Muscle of leg (tissue), 11 donors: ENCODE results near the gene PLCH2. TPM values are rescaled to one million over a fixed set of nuclear protein-coding genes. Genes with fewer than 3 reads are reported as not detected.
A peak's percentile ranks its signal among the peaks of the same experiment; 100 is the strongest.

Experiments
- DNase-seq: peaks from one replicate; pipeline ENCODE4 v3.0.0; 2013
- H3K27ac ChIP-seq: one replicate; pipeline ENCODE4 v1.5.1; 2013; ENCODE audit warnings: mild to moderate bottlenecking, low read length, control low read depth
- H3K27me3 ChIP-seq: one replicate; pipeline ENCODE4 v1.6.1; 2013; ENCODE audit warnings: low read length; ENCODE audit not compliant: control insufficient read depth, insufficient read depth
- H3K36me3 ChIP-seq: one replicate; pipeline ENCODE4 v1.6.1; 2013; ENCODE audit warnings: low read length; ENCODE audit not compliant: control insufficient read depth, insufficient read depth
- H3K4me1 ChIP-seq: one replicate; pipeline ENCODE4 v1.6.1; 2013; ENCODE audit warnings: low read length; ENCODE audit not compliant: control insufficient read depth, insufficient read depth
- H3K4me3 ChIP-seq: one replicate; pipeline ENCODE4 v1.5.1; 2013; ENCODE audit warnings: low read length, control low read depth
- H3K9me3 ChIP-seq: replicated peaks from 2 replicates; pipeline ENCODE4 v1.6.1; 2013; ENCODE audit warnings: low read depth, low read length; ENCODE audit not compliant: control insufficient read depth
- WGBS: methylation state at CpG from one replicate; pipeline ENCODE4 v1.1.5; 2013; ENCODE audit warnings: missing lambda C conversion rate; ENCODE audit not compliant: insufficient coverage; 5-methylcytosine and 5-hydroxymethylcytosine counted together
- polyA plus RNA-seq, 8 donors: library from polyadenylated mRNA; unstranded; fragments of 120-200 nt; gene quantifications; one replicate each; pipeline versions ENCODE4 v1.2.1 to v1.2.3, GENCODE V29; 2013; ENCODE audit warnings: inconsistent platforms in 1 of 8, low replicate concordance in 1 of 8; ENCODE audit not compliant: insufficient read length in 8 of 8, insufficient read depth in 1 of 8
- total RNA-seq: library from RNA; stranded (reverse); fragments of 120-200 nt; gene quantifications from one replicate; pipeline ENCODE4 v1.2.4, GENCODE V29; 2013

PLCH2 gene
- total and polyA plus RNA-seq, 9 donors, result 0.35 to 3.4 (median 0.75) TPM

DNA sequence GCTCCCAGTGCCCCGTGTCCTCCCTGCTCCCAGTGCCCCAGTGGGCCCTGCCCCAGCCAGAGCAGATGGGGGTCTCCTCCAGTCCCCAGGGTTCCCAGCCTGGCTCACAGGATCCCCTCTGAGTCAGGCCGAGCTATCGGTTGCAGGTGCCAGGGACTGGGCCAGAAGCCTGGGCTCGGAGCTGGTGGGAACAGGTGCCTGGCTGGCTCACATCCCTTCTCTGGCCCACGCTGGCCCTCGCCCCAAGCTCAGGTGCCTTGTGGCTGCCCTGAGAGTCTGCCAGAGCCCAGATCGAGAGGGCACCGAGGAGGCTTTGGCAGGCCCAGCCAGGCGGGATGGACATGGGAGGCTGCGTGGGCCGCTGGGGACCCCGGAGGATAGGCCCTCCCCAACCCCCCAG, 18.9 kb downstream of the PLCH2 start:
- no peak overlapping the region for H3K27ac ChIP-seq
- no peak for DNase-seq
- no peaks in the 10 kb centered on the region for H3K9me3 ChIP-seq
- peaks cover 23% of the 10 kb centered on the region for H3K27me3 ChIP-seq
- no peaks in the 10 kb centered on the region for H3K36me3 ChIP-seq
- WGBS, result 61% methylated on average over 8 of the region's 12 CpGs
- H3K4me3 ChIP-seq, result no peak overlapping the region
- peaks cover 26% of the 10 kb centered on the region for H3K4me1 ChIP-seq

DNA sequence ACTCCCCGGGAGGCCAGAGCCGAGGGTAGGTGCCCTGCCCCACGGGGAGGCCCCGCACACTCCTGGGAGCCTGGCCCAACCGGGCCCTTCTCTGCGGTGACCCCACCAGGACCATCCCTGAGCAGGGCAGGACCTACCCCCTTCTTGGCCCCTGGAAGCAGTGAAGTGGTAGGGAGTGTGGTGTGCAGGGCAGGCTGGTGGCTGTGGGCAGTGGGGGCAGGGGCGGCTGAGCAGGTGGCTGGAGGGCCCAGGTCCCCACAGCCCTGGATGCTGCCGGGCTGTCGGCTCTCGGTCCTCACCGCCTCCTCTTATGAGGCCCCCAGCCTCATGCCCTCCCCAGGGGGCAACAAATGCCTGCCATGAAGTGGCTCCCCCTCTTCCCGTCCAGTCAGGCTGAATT, 19.5 kb downstream of the PLCH2 start:
- WGBS, result 72% methylated on average over 3 of the region's 12 CpGs
- H3K27me3 ChIP-seq, result peaks cover 23% of the 10 kb centered on the region

DNA sequence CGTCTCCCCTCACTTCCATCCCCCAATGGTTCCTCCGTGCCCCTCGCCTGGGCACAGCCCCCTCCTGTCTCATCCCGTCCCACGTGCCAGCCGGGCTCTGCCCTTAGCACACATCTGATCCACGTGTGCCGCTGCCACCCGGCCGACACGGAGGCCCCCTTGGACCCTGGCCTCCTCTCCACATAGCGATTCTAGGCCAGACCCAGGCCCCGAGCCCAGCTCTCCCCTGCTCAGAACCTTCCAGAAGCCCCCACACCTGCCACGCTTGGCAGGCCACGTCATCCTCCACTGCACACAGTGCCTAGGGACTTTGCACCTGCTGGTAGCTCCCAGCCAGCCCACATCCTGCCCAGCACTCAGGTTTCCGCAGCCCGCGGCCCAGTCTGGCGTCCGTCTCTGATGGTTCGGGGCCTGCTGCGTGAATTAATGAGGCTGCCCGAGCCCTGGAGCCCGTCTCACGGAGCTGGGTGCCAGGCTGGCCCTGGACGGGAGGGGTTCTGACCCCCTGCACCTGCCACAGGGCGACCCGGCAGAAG, 20.1 kb downstream of the PLCH2 start:
- 66% methylated on average over 23 of the region's 28 CpGs for WGBS
- no peak overlapping the region for H3K4me3 ChIP-seq
- no peak overlapping the region for H3K27ac ChIP-seq
- DNase-seq, result no peak
- H3K4me1 ChIP-seq, result peaks cover 36% of the 10 kb centered on the region
- H3K36me3 ChIP-seq, result no peaks in the 10 kb centered on the region
- H3K9me3 ChIP-seq, result no peaks in the 10 kb centered on the region
- H3K27me3 ChIP-seq, result peaks cover 23% of the 10 kb centered on the region

More for the DNA sequence above, 19.5 kb downstream of the PLCH2 start:
- Histone ChIP-seq H3K4me3 (no peak overlapping the region), H3K9me3 (no peaks in the 10 kb centered on the region), H3K27ac (no peak overlapping the region), H3K36me3 (no peaks in the 10 kb centered on the region), H3K4me1 (peaks cover 32% of the 10 kb centered on the region)
- no peak for DNase-seq

DNA sequence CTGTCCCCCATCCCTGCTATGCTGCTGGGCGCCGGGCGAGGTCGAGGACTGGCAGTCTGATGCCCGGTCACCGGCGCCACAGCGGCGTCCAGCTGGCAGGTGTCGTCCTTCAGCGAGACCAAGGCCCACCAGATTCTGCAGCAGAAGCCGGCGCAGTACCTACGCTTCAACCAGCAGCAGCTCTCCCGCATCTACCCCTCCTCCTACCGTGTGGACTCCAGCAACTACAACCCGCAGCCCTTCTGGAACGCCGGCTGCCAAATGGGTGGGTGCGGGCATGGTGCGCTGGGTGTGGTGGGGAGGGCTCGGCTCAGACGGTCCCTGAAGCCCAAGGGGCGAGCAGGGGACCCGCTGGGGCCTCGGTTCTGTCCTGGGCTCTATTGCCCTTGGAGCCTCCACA, 20.7 kb downstream of the PLCH2 start:
- H3K27me3 ChIP-seq, result peaks cover 21% of the 10 kb centered on the region
- H3K9me3 ChIP-seq, result no peaks in the 10 kb centered on the region
- 84% methylated on average over 11 of the region's 26 CpGs for WGBS
- H3K4me3 ChIP-seq, result no peak overlapping the region
- H3K36me3 ChIP-seq, result no peaks in the 10 kb centered on the region
- H3K27ac ChIP-seq, result no peak overlapping the region
- peaks cover 41% of the 10 kb centered on the region for H3K4me1 ChIP-seq
- no peak for DNase-seq

DNA sequence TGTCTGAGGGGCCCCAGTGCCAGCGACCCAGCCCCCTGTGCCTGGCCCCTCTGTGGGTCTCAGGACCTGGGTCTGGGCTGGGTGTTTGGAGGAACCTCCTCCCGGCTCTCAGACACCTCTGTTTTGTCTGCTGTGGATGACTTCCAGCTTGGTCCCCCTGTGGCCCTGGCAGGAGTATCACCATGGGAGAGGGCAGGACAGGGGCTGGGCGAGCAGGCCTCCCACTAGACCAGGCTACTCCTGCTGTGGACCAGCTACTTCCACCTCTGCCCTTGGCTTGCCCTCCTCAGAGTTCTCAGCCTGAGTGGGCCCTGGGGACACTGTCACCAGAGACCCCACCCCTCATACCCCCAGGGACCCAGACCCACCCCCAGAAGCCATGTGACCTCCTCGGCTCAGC, 21.8 kb downstream of the PLCH2 start:
- WGBS, result 35% methylated on average over 3 of the region's 4 CpGs
- H3K4me3 ChIP-seq, result no peak overlapping the region
- H3K4me1 ChIP-seq, result peaks cover 52% of the 10 kb centered on the region
- H3K36me3 ChIP-seq, result no peaks in the 10 kb centered on the region
- H3K9me3 ChIP-seq, result no peaks in the 10 kb centered on the region
- no peak overlapping the region for H3K27ac ChIP-seq
- no peak for DNase-seq
- H3K27me3 ChIP-seq, result peaks cover 17% of the 10 kb centered on the region

DNA sequence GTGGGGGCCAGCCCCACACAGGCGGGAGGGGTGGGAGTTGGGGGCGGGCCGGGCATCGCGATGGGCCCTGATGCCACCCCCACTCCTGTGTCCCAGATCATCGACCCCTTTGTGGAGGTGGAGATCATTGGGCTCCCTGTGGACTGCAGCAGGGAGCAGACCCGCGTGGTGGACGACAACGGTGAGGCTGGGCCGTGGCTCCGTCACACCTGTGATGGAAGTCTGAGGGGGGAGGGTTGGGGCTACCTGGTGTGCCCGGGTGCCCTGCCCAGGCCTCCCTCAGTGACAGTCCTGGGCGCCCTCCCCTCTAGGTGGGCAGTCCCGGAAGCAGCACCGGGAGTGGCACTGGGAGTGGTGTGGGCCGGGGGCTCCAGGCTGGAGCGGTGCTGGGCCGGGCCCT, 22.6 kb downstream of the PLCH2 start:
- peaks cover 59% of the 10 kb centered on the region for H3K4me1 ChIP-seq
- no peak overlapping the region for H3K4me3 ChIP-seq
- peaks cover 13% of the 10 kb centered on the region for H3K27me3 ChIP-seq
- H3K9me3 ChIP-seq, result no peaks in the 10 kb centered on the region
- 57% methylated on average over 14 of the region's 19 CpGs for WGBS
- no peak for DNase-seq
- H3K36me3 ChIP-seq, result no peaks in the 10 kb centered on the region
- H3K27ac ChIP-seq, result no peak overlapping the region

DNA sequence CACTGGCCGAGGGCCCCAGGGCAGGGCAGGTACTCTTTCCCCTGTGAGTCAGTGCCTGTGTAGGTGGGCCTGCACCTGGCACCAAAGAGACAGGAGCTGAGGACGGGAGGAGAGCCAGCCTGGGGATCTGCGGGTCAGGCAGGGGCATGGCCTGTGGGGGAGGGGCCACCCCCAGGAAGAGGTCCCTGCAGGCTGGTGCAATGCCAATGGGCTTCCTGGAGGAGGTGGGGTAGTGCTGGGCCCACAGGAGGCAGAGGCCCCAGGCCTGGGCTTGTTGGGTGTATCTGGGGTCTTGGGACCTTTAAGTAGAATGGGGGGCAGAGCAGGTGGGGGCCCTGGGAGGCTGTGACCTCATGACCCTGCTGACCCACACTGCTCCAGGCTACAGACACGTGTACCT, 23.2 kb downstream of the PLCH2 start:
- no peaks in the 10 kb centered on the region for H3K9me3 ChIP-seq
- WGBS, result 46% methylated on average over 3 of the region's 4 CpGs
- no peaks in the 10 kb centered on the region for H3K36me3 ChIP-seq
- H3K4me1 ChIP-seq, result peaks cover 63% of the 10 kb centered on the region
- DNase-seq, result no peak
- H3K27ac ChIP-seq, result no peak overlapping the region
- H3K27me3 ChIP-seq, result peaks cover 12% of the 10 kb centered on the region
- H3K4me3 ChIP-seq, result no peak overlapping the region

DNA sequence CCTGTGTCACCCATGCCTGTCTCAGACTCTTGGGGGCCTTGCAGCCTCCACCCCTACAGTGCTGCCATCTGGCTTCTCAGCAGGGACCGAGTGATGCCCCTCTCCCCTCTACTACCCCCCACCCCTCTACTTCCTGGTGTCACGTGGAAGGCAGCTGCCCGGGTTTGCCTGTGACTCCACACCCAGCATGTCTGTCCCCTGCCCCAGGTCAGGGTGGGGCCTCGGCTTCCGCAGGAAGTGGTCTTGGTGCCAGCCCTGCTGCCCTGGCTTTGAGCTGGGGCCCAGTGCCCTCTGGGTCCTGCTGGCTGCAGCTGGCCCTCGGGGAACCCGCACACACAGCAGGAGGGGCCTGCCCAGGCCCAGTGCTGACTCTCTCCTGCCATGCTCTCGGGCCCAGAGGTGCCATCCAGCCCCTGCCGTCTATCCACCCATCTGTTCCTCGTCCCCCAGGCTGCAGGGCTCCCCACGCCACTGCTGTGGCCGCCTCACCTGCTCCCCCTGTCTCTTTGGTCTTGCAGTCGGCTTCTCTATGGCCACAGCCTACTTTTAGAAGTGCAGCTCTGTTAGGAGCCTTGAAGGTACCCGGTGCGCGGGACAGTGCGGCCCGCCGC, 24.0 kb downstream of the PLCH2 start:
- Histone ChIP-seq H3K27me3 (peaks cover 10% of the 10 kb centered on the region), H3K9me3 (no peaks in the 10 kb centered on the region), H3K4me1 (peaks cover 66% of the 10 kb centered on the region), H3K27ac (no peak overlapping the region), H3K36me3 (no peaks in the 10 kb centered on the region), H3K4me3 (no peak overlapping the region)
- WGBS, result 50% methylated on average over 19 of the region's 19 CpGs
- DNase-seq, result no peak

DNA sequence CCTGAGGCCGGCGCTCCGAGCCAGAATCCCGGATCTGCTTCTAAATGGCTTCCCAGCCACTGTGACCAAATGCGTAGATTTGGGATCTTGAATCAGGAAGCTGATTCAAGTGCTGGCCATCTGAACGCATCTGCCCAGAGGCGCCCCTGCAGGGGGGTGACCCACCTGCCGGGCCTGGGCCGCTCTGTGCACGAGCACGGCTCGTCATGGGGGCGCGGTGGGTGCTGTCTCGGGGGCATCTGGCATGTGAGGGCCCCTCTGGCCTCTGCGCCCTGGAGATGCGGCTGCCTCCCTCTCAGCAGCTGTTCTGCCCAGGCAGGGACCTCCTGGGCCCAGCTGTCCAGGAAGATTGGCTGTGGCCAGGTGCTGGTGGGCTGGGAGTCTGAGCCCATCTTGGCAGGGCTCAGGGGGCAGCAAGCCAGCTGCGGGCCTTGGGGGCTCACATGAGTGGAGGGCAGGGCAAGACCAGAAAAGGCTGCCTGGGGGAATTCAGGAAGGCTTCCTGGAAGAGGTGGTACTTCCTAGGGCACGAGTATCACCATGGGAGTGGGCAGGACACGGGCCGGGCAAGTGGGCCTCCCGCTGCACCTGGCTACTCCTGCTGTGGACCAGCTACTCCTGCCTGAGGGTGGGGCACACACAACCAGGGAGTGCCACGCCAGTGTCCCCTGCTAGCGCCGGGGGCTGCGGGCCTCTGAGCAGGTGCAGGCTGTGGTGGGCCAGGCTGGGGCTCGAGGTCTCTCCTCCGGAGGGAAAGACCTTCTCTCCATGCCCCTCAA, 25.1 kb downstream of the PLCH2 start:
- Histone ChIP-seq H3K36me3 (no peaks in the 10 kb centered on the region), H3K9me3 (no peaks in the 10 kb centered on the region), H3K27ac (peak overlapping the region; percentile 17), H3K27me3 (peaks cover 10% of the 10 kb centered on the region), H3K4me1 (peaks cover 68% of the 10 kb centered on the region), H3K4me3 (no peak overlapping the region)
- DNase-seq, result peak; percentile 79
- WGBS, result 56% methylated on average over 24 of the region's 28 CpGs

DNA sequence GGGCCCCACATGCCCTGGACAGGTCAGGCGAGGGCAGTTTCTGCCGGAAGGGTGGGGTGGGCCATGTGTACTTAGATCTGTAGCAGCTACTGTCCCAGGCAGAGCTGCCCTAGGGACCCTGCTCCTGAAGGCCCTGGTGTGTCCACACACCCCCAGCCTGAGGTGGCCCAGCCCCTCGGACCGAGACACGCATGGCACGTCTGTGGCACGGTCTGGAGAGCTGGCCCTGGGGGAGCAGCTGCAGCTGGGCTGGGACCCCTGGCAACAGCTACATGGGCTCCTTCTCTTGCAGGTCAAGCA, 25.7 kb downstream of the PLCH2 start:
- H3K4me3 ChIP-seq, result no peak overlapping the region
- peaks cover 10% of the 10 kb centered on the region for H3K27me3 ChIP-seq
- peaks cover 71% of the 10 kb centered on the region for H3K4me1 ChIP-seq
- H3K9me3 ChIP-seq, result no peaks in the 10 kb centered on the region
- H3K36me3 ChIP-seq, result no peaks in the 10 kb centered on the region
- 45% methylated on average over 5 of the region's 7 CpGs for WGBS
- DNase-seq, result no peak
- no peak overlapping the region for H3K27ac ChIP-seq
